Measurements from ENCODE around the gene PHF10. TPM values are rescaled to one million over a fixed set of nuclear protein-coding genes. Genes with fewer than 3 reads are reported as not detected.

Gene PHF10
- total RNA-seq, 6 donors from 2014 or later, result 30.0 to 79.2 (median 42.4) TPM

DNA sequence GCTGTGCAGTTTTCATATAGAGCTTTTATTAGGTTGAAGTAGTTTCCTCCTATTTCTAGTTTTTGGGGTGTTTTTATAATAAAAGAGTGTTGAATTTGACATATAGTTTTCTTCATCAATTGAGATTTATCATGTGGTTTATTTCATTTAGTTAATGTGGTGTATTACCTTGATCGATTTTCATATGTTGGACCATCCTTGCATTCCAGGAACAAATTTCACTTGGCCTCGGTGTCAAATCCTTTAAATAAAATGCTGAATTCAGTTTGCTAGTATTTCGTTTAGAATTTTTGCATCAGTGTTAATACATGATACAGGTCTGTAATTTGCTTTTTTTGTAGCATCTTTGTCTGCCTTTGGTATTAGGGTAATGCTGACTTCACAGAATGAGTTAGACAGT is 21.1 kb upstream of the PHF10 start:
- Histone ChIP-seq H3K4me1 (peaks cover 4 to 10% (median 6%) of the 10 kb centered on the region in 4 donors), H3K27ac (no peak overlapping the region), H3K27me3 (no peaks in the 10 kb centered on the region), H3K36me3 (no peaks in the 10 kb centered on the region), H3K9me3 (peaks cover 0 to 2% (median 0%) of the 10 kb centered on the region in 4 donors), H3K4me3 (no peak overlapping the region)
- no peak for TF ChIP-seq EP300 (IDR thresholded peaks at IDR 0.05)
- TF ChIP-seq POLR2A (IDR thresholded peaks at IDR 0.05), result no peak
- TF ChIP-seq, protein P1, sequence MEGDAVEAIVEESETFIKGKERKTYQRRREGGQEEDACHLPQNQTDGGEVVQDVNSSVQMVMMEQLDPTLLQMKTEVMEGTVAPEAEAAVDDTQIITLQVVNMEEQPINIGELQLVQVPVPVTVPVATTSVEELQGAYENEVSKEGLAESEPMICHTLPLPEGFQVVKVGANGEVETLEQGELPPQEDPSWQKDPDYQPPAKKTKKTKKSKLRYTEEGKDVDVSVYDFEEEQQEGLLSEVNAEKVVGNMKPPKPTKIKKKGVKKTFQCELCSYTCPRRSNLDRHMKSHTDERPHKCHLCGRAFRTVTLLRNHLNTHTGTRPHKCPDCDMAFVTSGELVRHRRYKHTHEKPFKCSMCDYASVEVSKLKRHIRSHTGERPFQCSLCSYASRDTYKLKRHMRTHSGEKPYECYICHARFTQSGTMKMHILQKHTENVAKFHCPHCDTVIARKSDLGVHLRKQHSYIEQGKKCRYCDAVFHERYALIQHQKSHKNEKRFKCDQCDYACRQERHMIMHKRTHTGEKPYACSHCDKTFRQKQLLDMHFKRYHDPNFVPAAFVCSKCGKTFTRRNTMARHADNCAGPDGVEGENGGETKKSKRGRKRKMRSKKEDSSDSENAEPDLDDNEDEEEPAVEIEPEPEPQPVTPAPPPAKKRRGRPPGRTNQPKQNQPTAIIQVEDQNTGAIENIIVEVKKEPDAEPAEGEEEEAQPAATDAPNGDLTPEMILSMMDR (IDR thresholded peaks at IDR 0.05), result no peak
- no peak for TF ChIP-seq POLR2AphosphoS5 (IDR thresholded peaks at IDR 0.05)
- ATAC-seq (ENCODE audit: low FRiP score in 2 of 2) (no peak), DNase-seq (no peak)
- 88 to 92% methylated on average over 3 of the region's 3 CpGs for WGBS, 2 donors

DNA sequence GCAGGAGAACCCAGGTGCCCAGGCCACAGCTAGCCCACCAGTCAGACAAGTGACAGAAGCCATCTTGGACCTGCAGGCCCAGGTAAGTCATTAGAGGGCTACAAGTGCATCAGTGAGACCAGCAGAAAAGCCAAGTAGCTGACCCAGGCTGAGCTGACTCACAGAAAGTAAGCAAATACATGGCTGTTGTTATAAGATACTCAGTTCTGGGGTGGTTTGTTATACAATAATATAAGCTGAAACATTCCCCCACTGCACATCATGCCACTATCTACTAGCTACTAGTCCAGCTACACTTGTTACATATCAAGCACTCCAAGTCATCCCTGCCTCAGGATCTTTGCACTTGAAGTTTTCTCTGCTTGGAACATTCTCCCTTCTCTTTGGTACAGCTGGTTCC is 17.0 kb upstream of the PHF10 start:
- Histone ChIP-seq H3K27ac (no peak overlapping the region), H3K4me3 (no peak overlapping the region), H3K36me3 (no peaks in the 10 kb centered on the region), H3K4me1 (no peaks in the 10 kb centered on the region), H3K27me3 (no peaks in the 10 kb centered on the region), H3K9me3 (peaks cover 0 to 2% (median 0%) of the 10 kb centered on the region in 4 donors)
- ATAC-seq (ENCODE audit: low FRiP score in 2 of 2), result no peak
- TF ChIP-seq, protein P1 (IDR thresholded peaks at IDR 0.05), result no peak
- TF ChIP-seq EP300 (IDR thresholded peaks at IDR 0.05) (no peak), POLR2AphosphoS5 (IDR thresholded peaks at IDR 0.05) (no peak), POLR2A (IDR thresholded peaks at IDR 0.05) (no peak)
- no peak for DNase-seq

DNA sequence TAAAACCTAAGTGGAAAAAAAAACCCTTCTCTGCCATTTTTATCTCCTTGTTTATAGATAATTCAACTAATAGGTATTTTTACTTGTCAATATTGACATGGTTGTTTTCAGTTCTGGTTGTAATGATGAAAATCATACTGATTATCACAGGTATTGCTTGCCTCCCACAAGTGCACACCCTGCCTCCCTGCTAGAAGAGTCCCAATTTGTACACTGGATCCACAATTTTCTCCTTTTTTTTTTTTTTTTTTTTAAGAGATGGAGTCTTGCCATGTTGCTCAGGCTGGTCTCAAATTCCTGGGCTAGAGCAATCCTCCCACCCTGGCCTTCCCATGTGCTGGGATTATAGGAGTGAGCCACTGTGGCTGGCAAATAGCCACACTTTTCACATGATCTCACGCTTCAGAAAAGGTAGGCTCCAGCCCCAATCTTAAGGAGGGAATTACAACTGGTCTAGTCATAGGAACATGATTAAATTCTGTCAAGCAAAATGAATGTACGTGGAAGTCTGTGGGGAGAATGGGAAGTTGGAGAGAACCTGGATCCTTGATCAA is 14.8 kb upstream of the PHF10 start:
- WGBS, 2 donors, result 80 to 89% methylated on average over 2 of the region's 2 CpGs
- no peaks in the 10 kb centered on the region for H3K36me3 ChIP-seq
- H3K27ac ChIP-seq, result no peak overlapping the region
- TF ChIP-seq, protein P1 (IDR thresholded peaks at IDR 0.05), result no peak
- TF ChIP-seq POLR2AphosphoS5 (IDR thresholded peaks at IDR 0.05) (no peak), EP300 (IDR thresholded peaks at IDR 0.05) (no peak), POLR2A (IDR thresholded peaks at IDR 0.05) (no peak)
- H3K9me3 ChIP-seq, result no peaks in the 10 kb centered on the region
- DNase-seq (no peak), ATAC-seq (ENCODE audit: low FRiP score in 2 of 2) (no peak)
- no peaks in the 10 kb centered on the region for H3K27me3 ChIP-seq
- no peaks in the 10 kb centered on the region for H3K4me1 ChIP-seq
- H3K4me3 ChIP-seq, result no peak overlapping the region

DNA sequence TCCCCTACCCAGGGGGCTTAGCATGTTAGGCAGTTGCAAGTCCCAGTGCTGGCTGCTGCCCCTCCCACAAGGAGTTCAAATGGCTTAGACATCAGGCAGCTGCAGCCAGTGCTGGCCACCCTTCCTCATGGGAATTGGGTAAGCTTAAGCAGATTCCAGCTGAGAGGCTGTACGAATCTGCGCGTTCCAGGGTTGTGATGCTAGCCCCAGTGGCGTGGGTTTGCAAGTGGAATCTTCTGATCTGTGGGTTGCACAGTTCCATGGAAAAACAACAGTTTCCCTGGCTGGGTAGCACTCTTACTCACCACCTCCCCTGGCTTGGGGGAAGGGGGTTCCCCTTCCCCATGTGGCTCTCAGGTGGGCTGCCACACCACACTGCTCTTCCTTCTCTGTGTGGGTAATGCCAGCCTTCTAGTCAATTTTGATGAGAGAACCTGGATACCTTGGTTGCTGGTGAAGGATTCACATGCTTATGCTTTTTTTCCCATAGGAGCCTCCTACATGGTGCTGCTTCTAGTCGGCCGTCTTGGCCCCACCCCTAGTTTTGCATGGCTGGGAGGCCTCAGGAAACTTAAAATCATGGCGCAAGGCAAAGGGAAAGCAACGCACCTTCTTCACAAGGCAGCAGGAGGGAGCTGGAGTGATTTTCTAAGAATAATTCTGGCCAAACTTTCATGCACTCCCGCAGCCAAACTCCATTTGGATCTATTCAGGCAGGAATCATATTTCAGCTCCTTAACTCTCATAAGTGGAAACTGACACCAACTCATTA is 14.1 kb upstream of the PHF10 start:
- Histone ChIP-seq H3K9me3 (no peaks in the 10 kb centered on the region), H3K27me3 (no peaks in the 10 kb centered on the region), H3K4me3 (no peak overlapping the region), H3K27ac (no peak overlapping the region), H3K4me1 (no peaks in the 10 kb centered on the region), H3K36me3 (no peaks in the 10 kb centered on the region)
- DNase-seq (no peak), ATAC-seq (ENCODE audit: low FRiP score in 2 of 2) (peak in 1 of 2 donors; percentile 49)
- no peak for TF ChIP-seq POLR2A (IDR thresholded peaks at IDR 0.05)
- TF ChIP-seq EP300 (IDR thresholded peaks at IDR 0.05), result no peak
- no peak for TF ChIP-seq POLR2AphosphoS5 (IDR thresholded peaks at IDR 0.05)
- TF ChIP-seq, protein P1 (IDR thresholded peaks at IDR 0.05), result no peak
- 71 to 79% methylated on average over 9 of the region's 9 CpGs for WGBS, 2 donors

DNA sequence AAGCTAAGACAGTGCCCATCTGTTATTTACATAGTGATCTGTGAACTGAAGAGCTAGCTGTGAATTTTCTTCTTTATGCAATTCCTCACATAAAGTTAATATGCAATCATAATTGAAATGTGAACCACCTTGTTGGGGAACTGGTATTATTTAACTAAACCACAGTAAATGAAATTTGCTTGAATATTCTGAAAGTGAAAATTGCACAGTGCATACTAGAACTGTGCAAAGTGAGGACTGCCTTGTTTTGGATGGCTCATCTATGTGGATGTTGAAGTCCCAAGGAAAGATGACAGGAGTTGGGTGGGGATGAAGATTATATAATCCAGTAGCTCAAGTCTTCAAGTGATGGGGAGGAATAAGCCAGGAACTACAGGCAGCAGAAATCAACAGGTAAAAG is 5.7 kb upstream of the PHF10 start:
- DNase-seq, result no peak
- no peak for ATAC-seq (ENCODE audit: low FRiP score in 2 of 2)
- no peaks in the 10 kb centered on the region for H3K9me3 ChIP-seq
- H3K27ac ChIP-seq, result no peak overlapping the region
- H3K4me1 ChIP-seq, result peaks cover 0 to 9% (median 5%) of the 10 kb centered on the region in 4 donors
- no peaks in the 10 kb centered on the region for H3K27me3 ChIP-seq
- no peaks in the 10 kb centered on the region for H3K36me3 ChIP-seq
- H3K4me3 ChIP-seq, result no peak overlapping the region
- no peak for TF ChIP-seq POLR2AphosphoS5 (IDR thresholded peaks at IDR 0.05)
- TF ChIP-seq EP300 (IDR thresholded peaks at IDR 0.05), result no peak
- TF ChIP-seq, protein P1 (IDR thresholded peaks at IDR 0.05), result no peak
- TF ChIP-seq POLR2A (IDR thresholded peaks at IDR 0.05), result no peak
